Measurements from ENCODE around the gene DUSP8.
A peak's percentile ranks its signal among the peaks of the same experiment; 100 is the strongest.
"Not testable (repeated sequence)": the region's sequence is repeated elsewhere in the genome, so short reads cannot be mapped to it uniquely, and the experiment has no call there.

DUSP8 gene

GRCh38 chr11:1511937-1512496, 60.1 kb downstream of the DUSP8 start:
- Histone ChIP-seq H3K36me3 (ENCODE audit: control insufficient read depth, insufficient read depth, low read length) (no peaks in the 10 kb centered on the region), H3K4me3 (ENCODE audit: low read depth, low read length) (no peak overlapping the region), H3K4me1 (ENCODE audit: control insufficient read depth, insufficient read depth, low read length) (peaks cover 34% of the 10 kb centered on the region), H3K9me3 (ENCODE audit: control insufficient read depth, insufficient read depth, low read depth, low read length) (no peaks in the 10 kb centered on the region), H3K27me3 (ENCODE audit: control insufficient read depth, insufficient read depth, low read length) (no peaks in the 10 kb centered on the region), H3K27ac (ENCODE audit: low read depth, low read length) (no peak overlapping the region), H3K9ac (ENCODE audit: low read length) (no peak overlapping the region)

DNA sequence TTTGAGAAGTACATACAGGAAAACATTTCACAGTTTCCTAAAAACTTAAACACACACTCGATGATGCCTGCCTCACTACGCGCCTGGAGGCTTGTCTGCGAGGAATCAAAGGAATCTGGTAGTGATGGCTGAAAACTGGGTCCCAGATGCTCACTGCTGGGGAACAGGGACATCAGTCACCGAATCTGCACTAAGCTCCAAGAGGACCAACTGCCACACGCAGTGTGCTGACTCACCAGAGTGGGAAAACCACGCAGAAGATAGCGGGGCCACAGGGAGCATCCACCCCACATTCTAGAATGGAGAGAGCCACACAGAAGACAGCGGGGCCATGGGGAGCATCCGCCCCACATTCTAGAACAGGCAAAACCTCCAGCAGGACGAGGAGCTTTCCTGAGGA, 61.1 kb downstream of the DUSP8 start:
- Histone ChIP-seq H3K36me3 (ENCODE audit: control insufficient read depth, insufficient read depth, low read length) (no peaks in the 10 kb centered on the region), H3K27me3 (ENCODE audit: control insufficient read depth, insufficient read depth, low read length) (no peaks in the 10 kb centered on the region), H3K9ac (ENCODE audit: low read length) (no peak overlapping the region), H3K27ac (ENCODE audit: low read depth, low read length) (no peak overlapping the region), H3K4me3 (ENCODE audit: low read depth, low read length) (no peak overlapping the region), H3K4me1 (ENCODE audit: control insufficient read depth, insufficient read depth, low read length) (peaks cover 35% of the 10 kb centered on the region), H3K9me3 (ENCODE audit: control insufficient read depth, insufficient read depth, low read depth, low read length) (no peaks in the 10 kb centered on the region)

- H3K4me1 ChIP-seq (ENCODE audit: control insufficient read depth, insufficient read depth, low read length): peaks cover 35% of the 10 kb centered on the region
- not testable (repeated sequence) for H3K4me3 ChIP-seq (ENCODE audit: low read depth, low read length); H3K9ac ChIP-seq (ENCODE audit: low read length); H3K27me3 ChIP-seq (ENCODE audit: control insufficient read depth, insufficient read depth, low read length); H3K36me3 ChIP-seq (ENCODE audit: control insufficient read depth, insufficient read depth, low read length); H3K9me3 ChIP-seq (ENCODE audit: control insufficient read depth, insufficient read depth, low read depth, low read length); H3K27ac ChIP-seq (ENCODE audit: low read depth, low read length)
These were observed 61.7 kb downstream of the DUSP8 start for GRCh38 chr11:1510351-1510750.

DNA sequence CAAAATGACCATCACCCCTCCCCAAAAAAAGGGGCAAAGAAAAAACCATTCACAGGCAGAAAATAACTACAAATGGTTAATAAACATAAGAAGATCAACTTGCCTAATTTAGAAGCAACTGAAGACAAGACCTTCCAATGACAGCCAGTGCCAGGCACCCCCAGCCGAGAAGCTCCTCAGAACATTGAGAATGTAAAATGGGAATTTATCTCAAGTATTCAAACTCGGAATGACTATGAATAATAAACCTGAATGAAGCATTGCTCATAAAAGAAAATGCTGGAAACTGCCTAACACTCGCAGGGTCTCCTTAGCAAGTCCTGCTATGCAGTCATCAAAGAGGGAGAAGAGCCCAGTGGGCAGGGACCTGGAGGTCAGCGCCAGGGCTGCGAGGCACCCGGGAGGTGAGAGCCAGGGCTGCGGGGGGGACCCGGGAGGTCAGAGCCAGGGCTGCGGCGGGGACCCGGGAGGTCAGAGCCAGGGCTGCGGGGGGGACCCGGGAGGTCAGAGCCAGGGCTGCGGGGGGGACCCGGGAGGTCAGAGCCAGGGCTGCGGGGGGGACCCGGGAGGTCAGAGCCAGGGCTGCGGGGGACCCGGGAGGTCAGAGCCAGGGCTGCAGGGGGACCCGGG, 62.3 kb downstream of the DUSP8 start:
- H3K27me3 ChIP-seq (ENCODE audit: control insufficient read depth, insufficient read depth, low read length): no peaks in the 10 kb centered on the region
- H3K9ac ChIP-seq (ENCODE audit: low read length): no peak overlapping the region
- H3K27ac ChIP-seq (ENCODE audit: low read depth, low read length): no peak overlapping the region
- no peaks in the 10 kb centered on the region for H3K36me3 ChIP-seq (ENCODE audit: control insufficient read depth, insufficient read depth, low read length)
- no peak overlapping the region for H3K4me3 ChIP-seq (ENCODE audit: low read depth, low read length)
- H3K9me3 ChIP-seq (ENCODE audit: control insufficient read depth, insufficient read depth, low read depth, low read length): no peaks in the 10 kb centered on the region
- peaks cover 32% of the 10 kb centered on the region for H3K4me1 ChIP-seq (ENCODE audit: control insufficient read depth, insufficient read depth, low read length)

DNA sequence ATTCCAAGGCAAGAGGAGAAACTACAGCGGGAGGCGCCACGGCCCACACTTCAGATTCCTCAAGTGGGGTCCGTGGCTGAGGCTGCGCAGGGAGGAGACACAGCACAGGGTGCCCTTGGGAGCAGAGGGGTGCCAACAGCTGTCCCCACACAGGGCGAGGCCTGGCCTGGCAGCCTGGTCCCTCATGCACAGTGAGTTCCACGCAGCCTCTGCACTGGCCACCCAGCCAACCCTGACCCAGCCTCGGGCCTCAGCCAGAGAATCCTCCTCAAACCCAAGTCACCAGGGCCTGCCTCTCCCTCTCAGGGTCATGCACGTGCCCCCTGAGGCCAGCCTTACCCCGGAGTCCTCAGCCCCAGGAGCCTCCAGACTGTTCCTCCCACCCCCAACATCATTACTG, 63.1 kb downstream of the DUSP8 start:
- Histone ChIP-seq H3K4me1 (ENCODE audit: control insufficient read depth, insufficient read depth, low read length) (peaks cover 32% of the 10 kb centered on the region), H3K4me3 (ENCODE audit: low read depth, low read length) (no peak overlapping the region), H3K27ac (ENCODE audit: low read depth, low read length) (no peak overlapping the region), H3K36me3 (ENCODE audit: control insufficient read depth, insufficient read depth, low read length) (no peaks in the 10 kb centered on the region), H3K9ac (ENCODE audit: low read length) (no peak overlapping the region), H3K9me3 (ENCODE audit: control insufficient read depth, insufficient read depth, low read depth, low read length) (no peaks in the 10 kb centered on the region), H3K27me3 (ENCODE audit: control insufficient read depth, insufficient read depth, low read length) (no peaks in the 10 kb centered on the region)

GRCh38 chr11:1508491-1508891, 63.6 kb downstream of the DUSP8 start:
- Histone ChIP-seq H3K4me1 (ENCODE audit: control insufficient read depth, insufficient read depth, low read length) (peaks cover 28% of the 10 kb centered on the region), H3K27me3 (ENCODE audit: control insufficient read depth, insufficient read depth, low read length) (no peaks in the 10 kb centered on the region), H3K4me3 (ENCODE audit: low read depth, low read length) (no peak overlapping the region), H3K27ac (ENCODE audit: low read depth, low read length) (no peak overlapping the region), H3K36me3 (ENCODE audit: control insufficient read depth, insufficient read depth, low read length) (no peaks in the 10 kb centered on the region), H3K9me3 (ENCODE audit: control insufficient read depth, insufficient read depth, low read depth, low read length) (no peaks in the 10 kb centered on the region), H3K9ac (ENCODE audit: low read length) (no peak overlapping the region)

- H3K36me3 ChIP-seq (ENCODE audit: control insufficient read depth, insufficient read depth, low read length): no peaks in the 10 kb centered on the region
- peak overlapping the region; percentile 32; the same call in 1 of the 2 replicates for H3K27ac ChIP-seq (ENCODE audit: low read depth, low read length)
- no peak overlapping the region for H3K4me3 ChIP-seq (ENCODE audit: low read depth, low read length)
- H3K9ac ChIP-seq (ENCODE audit: low read length): peak overlapping the region; percentile 15
- no peaks in the 10 kb centered on the region for H3K27me3 ChIP-seq (ENCODE audit: control insufficient read depth, insufficient read depth, low read length)
- H3K4me1 ChIP-seq (ENCODE audit: control insufficient read depth, insufficient read depth, low read length): peaks cover 22% of the 10 kb centered on the region
- no peaks in the 10 kb centered on the region for H3K9me3 ChIP-seq (ENCODE audit: control insufficient read depth, insufficient read depth, low read depth, low read length)
These were observed 64.5 kb downstream of the DUSP8 start for GRCh38 chr11:1507381-1508140.

DNA sequence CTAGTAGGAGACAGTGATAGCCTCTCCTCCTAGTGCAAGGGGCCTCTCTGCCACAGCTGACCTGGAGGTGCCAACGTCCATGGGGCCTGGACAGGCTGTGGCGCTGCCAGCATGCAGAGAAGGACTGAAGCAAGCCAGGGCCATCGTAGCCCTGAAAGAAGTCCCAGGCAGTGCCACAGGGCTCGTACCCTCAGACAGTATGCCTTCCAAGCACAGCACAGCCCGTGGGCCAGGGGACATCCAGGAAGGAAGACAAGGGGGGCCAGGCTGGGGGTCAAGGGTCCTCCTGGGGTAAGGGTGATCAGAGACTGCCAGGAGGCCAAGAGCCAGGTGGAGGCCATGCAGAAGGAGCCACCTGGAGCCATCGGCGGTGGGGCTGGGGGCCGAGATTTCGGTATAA, 65.1 kb downstream of the DUSP8 start:
- Histone ChIP-seq H3K9ac (ENCODE audit: low read length) (no peak overlapping the region), H3K36me3 (ENCODE audit: control insufficient read depth, insufficient read depth, low read length) (no peaks in the 10 kb centered on the region), H3K9me3 (ENCODE audit: control insufficient read depth, insufficient read depth, low read depth, low read length) (no peaks in the 10 kb centered on the region), H3K27ac (ENCODE audit: low read depth, low read length) (0 out of 2 replicates have a peak overlapping the region, but pooled peaks have one; percentile 23), H3K27me3 (ENCODE audit: control insufficient read depth, insufficient read depth, low read length) (no peaks in the 10 kb centered on the region), H3K4me1 (ENCODE audit: control insufficient read depth, insufficient read depth, low read length) (peaks cover 19% of the 10 kb centered on the region), H3K4me3 (ENCODE audit: low read depth, low read length) (no peak overlapping the region)

DNA sequence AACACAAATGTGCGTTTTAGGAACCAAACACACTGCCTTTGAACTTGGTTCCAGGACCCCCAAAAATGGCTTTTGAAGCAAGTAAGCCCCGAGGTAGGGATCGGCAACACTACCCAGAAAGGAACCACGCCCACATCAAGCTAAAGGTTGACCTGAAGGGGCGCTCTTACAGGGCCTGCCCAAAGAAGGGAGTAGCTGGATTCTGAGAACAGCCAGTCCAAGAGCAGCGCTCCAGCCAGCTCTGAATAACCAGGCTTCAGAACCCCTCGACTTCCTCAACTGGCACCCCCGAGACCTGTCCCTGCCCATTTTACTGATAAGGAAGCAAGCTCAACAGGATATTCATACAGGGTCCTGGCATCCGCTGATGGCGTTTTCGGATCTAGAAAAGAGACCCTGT, 66.6 kb downstream of the DUSP8 start:
- H3K36me3 ChIP-seq (ENCODE audit: control insufficient read depth, insufficient read depth, low read length): no peaks in the 10 kb centered on the region
- H3K27me3 ChIP-seq (ENCODE audit: control insufficient read depth, insufficient read depth, low read length): no peaks in the 10 kb centered on the region
- H3K9me3 ChIP-seq (ENCODE audit: control insufficient read depth, insufficient read depth, low read depth, low read length): no peaks in the 10 kb centered on the region
- no peak overlapping the region for H3K9ac ChIP-seq (ENCODE audit: low read length)
- H3K4me1 ChIP-seq (ENCODE audit: control insufficient read depth, insufficient read depth, low read length): peaks cover 19% of the 10 kb centered on the region
- no peak overlapping the region for H3K27ac ChIP-seq (ENCODE audit: low read depth, low read length)
- no peak overlapping the region for H3K4me3 ChIP-seq (ENCODE audit: low read depth, low read length)

DNA sequence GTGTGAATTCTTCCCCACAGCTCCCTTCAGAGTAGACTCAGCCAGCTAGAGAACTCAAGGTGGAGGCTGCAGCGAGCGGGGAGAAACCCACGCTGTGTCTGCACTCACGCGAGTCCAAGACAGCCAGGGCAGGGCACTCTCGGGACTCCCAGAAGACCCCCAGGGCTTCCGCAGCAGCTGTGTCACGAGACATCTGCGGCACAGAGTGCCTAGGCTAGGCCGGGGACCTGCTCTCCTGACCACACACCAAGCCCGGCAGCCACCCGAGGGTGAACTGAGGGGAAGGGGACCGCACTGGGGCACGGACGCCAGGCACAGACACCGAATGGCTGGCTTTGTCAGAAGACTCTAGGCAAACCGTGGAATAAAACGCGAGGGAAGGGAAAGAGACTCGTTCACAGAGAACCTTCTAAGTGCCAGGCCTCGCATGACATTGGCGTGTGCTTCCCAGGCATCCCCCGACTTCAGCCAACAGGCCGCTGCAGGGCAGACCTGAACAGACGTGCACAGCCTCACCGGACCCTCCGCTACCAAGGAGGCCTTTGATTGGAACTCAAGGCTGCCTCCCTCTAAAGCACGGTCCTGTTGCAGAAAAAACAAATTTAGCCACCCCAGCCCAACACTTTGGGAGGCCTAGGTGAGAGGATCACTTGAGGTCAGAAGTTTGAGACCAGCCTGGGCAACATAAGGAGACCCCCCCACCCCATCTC, 67.3 kb downstream of the DUSP8 start:
- Histone ChIP-seq H3K9ac (ENCODE audit: low read length) (no peak overlapping the region), H3K4me1 (ENCODE audit: control insufficient read depth, insufficient read depth, low read length) (peaks cover 19% of the 10 kb centered on the region), H3K36me3 (ENCODE audit: control insufficient read depth, insufficient read depth, low read length) (no peaks in the 10 kb centered on the region), H3K9me3 (ENCODE audit: control insufficient read depth, insufficient read depth, low read depth, low read length) (peaks cover under 1% of the 10 kb centered on the region; the same call in 1 of the 2 replicates), H3K27me3 (ENCODE audit: control insufficient read depth, insufficient read depth, low read length) (no peaks in the 10 kb centered on the region), H3K4me3 (ENCODE audit: low read depth, low read length) (no peak overlapping the region), H3K27ac (ENCODE audit: low read depth, low read length) (no peak overlapping the region)

DNA sequence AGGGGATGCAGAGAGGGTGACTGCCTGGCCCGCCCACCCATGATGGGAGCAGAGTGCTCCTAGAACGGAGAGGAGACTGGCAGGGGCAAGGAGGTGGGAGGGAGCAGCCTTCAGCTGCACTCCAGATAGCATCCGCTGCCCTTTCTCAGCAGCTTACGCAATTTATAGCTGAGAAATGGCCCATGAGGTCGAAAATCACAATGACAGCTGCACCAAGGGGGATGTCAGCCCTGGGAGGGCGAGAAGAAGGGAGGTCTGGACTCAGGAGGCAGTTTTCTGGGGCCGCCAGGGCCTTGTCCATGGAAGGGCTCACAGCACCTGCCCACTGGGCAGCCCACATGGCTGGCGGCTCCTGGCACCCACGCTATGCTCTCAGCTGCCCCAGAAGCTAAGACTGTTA, 67.9 kb downstream of the DUSP8 start:
- Histone ChIP-seq H3K36me3 (ENCODE audit: control insufficient read depth, insufficient read depth, low read length) (no peaks in the 10 kb centered on the region), H3K4me3 (ENCODE audit: low read depth, low read length) (no peak overlapping the region), H3K4me1 (ENCODE audit: control insufficient read depth, insufficient read depth, low read length) (peaks cover 19% of the 10 kb centered on the region), H3K27me3 (ENCODE audit: control insufficient read depth, insufficient read depth, low read length) (no peaks in the 10 kb centered on the region), H3K27ac (ENCODE audit: low read depth, low read length) (no peak overlapping the region), H3K9ac (ENCODE audit: low read length) (peak overlapping the region; percentile 22), H3K9me3 (ENCODE audit: control insufficient read depth, insufficient read depth, low read depth, low read length) (peaks cover 6% of the 10 kb centered on the region)

All from HUES6 (cell line).